HEK293T (cell line): ENCODE data around the gene ITGA1.

Experiments used
- CTCF ChIA-PET: fragments of 350-600 bp; formaldehyde crosslinking; extraction: SDS; loops from one replicate; lab custom pipeline; 2021; ENCODE audit warnings: antibody characterized with exemption, inconsistent platforms; lab: Yijun Ruan, JAX
- POLR2A ChIA-PET: fragments of 350-600 bp; formaldehyde crosslinking; extraction: SDS; loops from one replicate; lab custom pipeline; 2020; ENCODE audit warnings: antibody characterized with exemption, inconsistent platforms; lab: Yijun Ruan, JAX
- DNase-seq: peaks from one replicate; pipeline ENCODE4 v3.0.0; 2012; ENCODE audit warnings: mixed read lengths; ENCODE audit errors: extremely low spot score
- ARNT ChIP-seq: fragments of 450-650 bp; IDR thresholded peaks from 2 replicates; pipeline ENCODE4 v1.6.1; 2017; ENCODE audit warnings: mild to moderate bottlenecking
- BHLHE40 ChIP-seq: fragments of 450-650 bp; IDR thresholded peaks from 2 replicates; pipeline ENCODE4 v1.6.1; 2016; ENCODE audit warnings: mild to moderate bottlenecking, moderate library complexity, borderline replicate concordance
- CTBP1 ChIP-seq: fragments of 450-650 bp; IDR thresholded peaks from 2 replicates; pipeline ENCODE4 v1.6.1; 2016; ENCODE audit warnings: borderline replicate concordance
- ELF4 ChIP-seq: fragments of 450-650 bp; IDR thresholded peaks from 2 replicates; pipeline ENCODE4 v1.6.1; 2017; ENCODE audit warnings: antibody characterized with exemption
- FOXA1 ChIP-seq: fragments of 450-650 bp; IDR thresholded peaks from 2 replicates; pipeline ENCODE4 v1.6.1; 2016; ENCODE audit warnings: mild to moderate bottlenecking
- FOXK2 ChIP-seq: fragments of 450-650 bp; IDR thresholded peaks from 2 replicates; pipeline ENCODE4 v1.6.1; 2016; ENCODE audit warnings: mild to moderate bottlenecking
- FOXM1 ChIP-seq: fragments of 450-650 bp; IDR thresholded peaks from 2 replicates; pipeline ENCODE4 v1.6.1; 2017; ENCODE audit warnings: mild to moderate bottlenecking, borderline replicate concordance
- HDGF ChIP-seq: fragments of 450-650 bp; IDR thresholded peaks from 2 replicates; pipeline ENCODE4 v1.6.1; 2017; ENCODE audit warnings: antibody characterized with exemption, borderline replicate concordance
- L3MBTL2 ChIP-seq: fragments of 450-650 bp; conservative IDR thresholded peaks from 2 replicates; pipeline ENCODE4 v1.6.1; 2016; ENCODE audit warnings: mild to moderate bottlenecking
- LEF1 ChIP-seq: fragments of 450-650 bp; IDR thresholded peaks from 2 replicates; pipeline ENCODE4 v1.6.1; 2017; ENCODE audit warnings: mild to moderate bottlenecking, borderline replicate concordance
- NFRKB ChIP-seq: fragments of 450-650 bp; IDR thresholded peaks from 2 replicates; pipeline ENCODE4 v1.6.1; 2016; ENCODE audit warnings: mild to moderate bottlenecking, moderate library complexity
- PKNOX1 ChIP-seq: fragments of 450-650 bp; IDR thresholded peaks from 2 replicates; pipeline ENCODE4 v1.6.1; 2016
- SP1 ChIP-seq: fragments of 450-650 bp; IDR thresholded peaks from 2 replicates; pipeline ENCODE4 v1.6.1; 2017
- SUZ12 ChIP-seq: fragments of 450-650 bp; IDR thresholded peaks from 2 replicates; pipeline ENCODE4 v1.6.1; 2016; ENCODE audit warnings: mild to moderate bottlenecking
- TARDBP ChIP-seq: fragments of 450-650 bp; IDR thresholded peaks from 2 replicates; pipeline ENCODE4 v1.6.1; 2016
- ZNF384 ChIP-seq: fragments of 450-650 bp; IDR thresholded peaks from 2 replicates; pipeline ENCODE4 v1.6.1; 2016

ITGA1 gene

GRCh38 chr5:52896534-52897237 lies 109.0 kb downstream of the ITGA1 start:
- POLR2A ChIA-PET: no interaction called here
- CTCF ChIA-PET: no interaction called here
- DNase-seq: no peak
- no peak for TF ChIP-seq HDGF
- TF ChIP-seq ZNF384: no peak
- TF ChIP-seq PKNOX1: no peak
- TF ChIP-seq L3MBTL2: no peak
- no peak for TF ChIP-seq CTBP1
- no peak for TF ChIP-seq ARNT
- no peak for TF ChIP-seq TARDBP
- TF ChIP-seq FOXA1: no peak
- no peak for TF ChIP-seq FOXK2
- no peak for TF ChIP-seq BHLHE40
- no peak for TF ChIP-seq SP1
- TF ChIP-seq SUZ12: no peak
- no peak for TF ChIP-seq NFRKB
- TF ChIP-seq LEF1: no peak
- TF ChIP-seq ELF4: no peak

- ChIA-PET CTCF (no interaction called here), POLR2A (no interaction called here)
- DNase-seq: no peak
- TF ChIP-seq NFRKB: no peak
- TF ChIP-seq SP1: no peak
- TF ChIP-seq PKNOX1: no peak
- TF ChIP-seq HDGF: no peak
- no peak for TF ChIP-seq LEF1
- no peak for TF ChIP-seq CTBP1
- no peak for TF ChIP-seq ELF4
- TF ChIP-seq FOXK2: no peak
- no peak for TF ChIP-seq FOXA1
Measured at GRCh38 chr5:52897238-52897614, 109.5 kb downstream of the ITGA1 start.

GRCh38 chr5:52898961-52899680 lies 111.4 kb downstream of the ITGA1 start:
- TF ChIP-seq BHLHE40: no peak
- no peak for TF ChIP-seq ELF4
- no peak for TF ChIP-seq FOXM1
- TF ChIP-seq ARNT: no peak
- no peak for TF ChIP-seq NFRKB
- TF ChIP-seq PKNOX1: no peak
- TF ChIP-seq TARDBP: no peak
- no peak for TF ChIP-seq LEF1
- no peak for TF ChIP-seq CTBP1
- no peak for TF ChIP-seq SUZ12
- TF ChIP-seq FOXA1: no peak
- TF ChIP-seq HDGF: no peak
- no peak for TF ChIP-seq ZNF384
- no peak for TF ChIP-seq SP1
- no peak for TF ChIP-seq L3MBTL2
- no peak for TF ChIP-seq FOXK2
- ChIA-PET POLR2A (no interaction called here), CTCF (no interaction called here)
- no peak for DNase-seq

GRCh38 chr5:52903142-52903541 lies 115.4 kb downstream of the ITGA1 start:
- ChIA-PET CTCF (no interaction called here), POLR2A (no interaction called here)
- TF ChIP-seq ZNF384 (no peak), SP1 (no peak), ELF4 (no peak), CTBP1 (no peak), LEF1 (no peak), FOXA1 (no peak), ARNT (no peak), BHLHE40 (no peak), HDGF (no peak), SUZ12 (no peak), PKNOX1 (no peak)
- no peak for DNase-seq

GRCh38 chr5:52906343-52906742 lies 118.6 kb downstream of the ITGA1 start:
- no peak for DNase-seq
- CTCF ChIA-PET: interaction anchor here (0.6 kb wide), 1 partner anchor 9 kb away, joined by 3 read pairs; no protein-coding TSS in a partner anchor
- POLR2A ChIA-PET: no interaction called here
- TF ChIP-seq L3MBTL2 (no peak), PKNOX1 (no peak), BHLHE40 (no peak), ELF4 (no peak), SUZ12 (no peak), FOXA1 (no peak), TARDBP (no peak), CTBP1 (no peak), NFRKB (no peak), ZNF384 (no peak), HDGF (no peak), ARNT (no peak), LEF1 (no peak), FOXM1 (no peak), FOXK2 (no peak), SP1 (no peak)
